ENCODE measurements around the gene USP30. TPM values are rescaled to one million over a fixed set of nuclear protein-coding genes. Genes with fewer than 3 reads are reported as not detected.
A peak's percentile ranks its signal among the peaks of the same experiment; 100 is the strongest.
"Not testable (repeated sequence)": the region's sequence is repeated elsewhere in the genome, so short reads cannot be mapped to it uniquely, and the experiment has no call there.

Gene USP30
- total RNA-seq: 1 to 10 TPM; 5.5 to 7.2 TPM

DNA sequence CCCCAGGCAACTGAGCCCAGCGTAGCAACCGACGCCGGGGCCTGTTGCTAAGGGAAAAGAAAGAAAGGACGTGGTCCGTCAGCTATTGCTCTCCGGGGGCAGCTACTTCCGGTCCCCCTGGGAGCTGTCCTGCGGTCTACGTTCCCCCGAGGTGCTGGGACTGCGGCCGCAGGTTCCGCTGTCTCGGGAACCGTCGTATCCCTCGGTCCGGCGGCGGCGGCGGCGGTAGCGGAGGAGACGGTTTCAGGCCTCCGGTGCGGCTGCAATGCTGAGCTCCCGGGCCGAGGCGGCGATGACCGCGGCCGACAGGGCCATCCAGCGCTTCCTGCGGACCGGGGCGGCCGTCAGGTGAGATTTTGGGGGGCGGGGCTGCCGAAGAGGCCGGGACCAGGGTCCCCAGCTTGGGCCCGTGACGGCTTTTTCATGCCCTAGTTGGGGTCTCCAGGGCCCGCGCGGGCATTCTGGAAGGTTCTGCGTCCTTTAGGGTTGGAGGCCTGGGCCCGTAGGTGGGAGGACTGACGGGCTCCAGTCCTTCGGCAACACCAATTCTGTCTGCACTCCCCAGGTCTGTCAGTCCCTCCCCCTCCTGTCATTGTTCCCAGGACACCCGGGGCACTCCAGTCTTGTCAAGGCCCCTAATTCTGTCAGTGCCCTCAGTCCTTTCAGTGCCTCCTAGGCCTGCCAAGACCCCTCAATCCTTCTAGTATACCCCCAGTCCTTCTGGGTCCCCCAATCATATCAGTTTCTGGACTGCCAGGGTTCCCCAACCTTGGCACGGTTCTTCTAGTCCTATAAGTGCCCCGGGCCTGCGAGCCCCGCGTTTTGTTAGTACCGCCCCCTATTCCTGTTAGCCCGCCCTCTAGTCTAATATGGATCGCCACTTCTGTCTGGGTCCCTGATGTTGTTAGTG, at the start of gene USP30:
Gene USP30 (plus strand): TSS at position 163 of the 910 bp plus-strand sequence. CDS start 103 bp downstream, at position 266.
- Mint-ChIP-seq H3K36me3 (ENCODE audit: low read depth) (peaks cover 9% of the 10 kb centered on the region), H3K27me3 (no peaks in the 10 kb centered on the region), H3K9me3 (no peaks in the 10 kb centered on the region), H3K4me3 (peak within 1 kb of the TSS; percentile 99), H3K4me1 (peaks cover 15% of the 10 kb centered on the region), H3K27ac (peak within 1 kb of the TSS; percentile 99)
- ChIA-PET POLR2A (no interaction called here), CTCF (interaction anchor here (0.7 to 1.6 kb wide), 3 partner anchors 40 to 55 kb away, joined by 3 to 7 read pairs (median 5); partner anchors contain the start of gene ALKBH2)
- DNase-seq: peak; percentile 83

- Mint-ChIP-seq H3K27ac (no peak overlapping the region), H3K27me3 (peaks cover 5% of the 10 kb centered on the region), H3K4me1 (no peaks in the 10 kb centered on the region), H3K36me3 (ENCODE audit: low read depth) (no peaks in the 10 kb centered on the region), H3K4me3 (no peak overlapping the region), H3K9me3 (no peaks in the 10 kb centered on the region)
- DNase-seq: no peak
- POLR2A ChIA-PET: no interaction called here
- CTCF ChIA-PET: no interaction called here
Measured at GRCh38 chr12:109004017-109004416, 48.4 kb upstream of the USP30 start.

GRCh38 chr12:109009766-109010165, 42.6 kb upstream of the USP30 start:
- POLR2A ChIA-PET: no interaction called here
- no peak for DNase-seq
- Mint-ChIP-seq H3K4me3 (no peak overlapping the region), H3K27ac (no peak overlapping the region), H3K9me3 (no peaks in the 10 kb centered on the region), H3K4me1 (no peaks in the 10 kb centered on the region), H3K27me3 (peaks cover 15% of the 10 kb centered on the region), H3K36me3 (ENCODE audit: low read depth) (no peaks in the 10 kb centered on the region)
- CTCF ChIA-PET: no interaction called here

GRCh38 chr12:109010259-109010658, 42.1 kb upstream of the USP30 start:
- no peak for DNase-seq
- Mint-ChIP-seq H3K4me1 (no peaks in the 10 kb centered on the region), H3K4me3 (no peak overlapping the region), H3K9me3 (no peaks in the 10 kb centered on the region), H3K27ac (no peak overlapping the region), H3K36me3 (ENCODE audit: low read depth) (no peaks in the 10 kb centered on the region), H3K27me3 (peaks cover 15% of the 10 kb centered on the region)
- ChIA-PET POLR2A (no interaction called here), CTCF (no interaction called here)

- no peaks in the 10 kb centered on the region for H3K4me1 Mint-ChIP-seq
- POLR2A ChIA-PET: no interaction called here
- no peak overlapping the region for H3K27ac Mint-ChIP-seq
- DNase-seq: no peak
- H3K27me3 Mint-ChIP-seq: peaks cover 26% of the 10 kb centered on the region
- no peaks in the 10 kb centered on the region for H3K9me3 Mint-ChIP-seq
- no peaks in the 10 kb centered on the region for H3K36me3 Mint-ChIP-seq (ENCODE audit: low read depth)
- no peak overlapping the region for H3K4me3 Mint-ChIP-seq
- CTCF ChIA-PET: no interaction called here
Measured at GRCh38 chr12:109014984-109015765, 37.2 kb upstream of the USP30 start.

GRCh38 chr12:109016016-109016415, 36.4 kb upstream of the USP30 start:
- H3K9me3 Mint-ChIP-seq: no peaks in the 10 kb centered on the region
- no peak overlapping the region for H3K27ac Mint-ChIP-seq
- no peaks in the 10 kb centered on the region for H3K36me3 Mint-ChIP-seq (ENCODE audit: low read depth)
- ChIA-PET CTCF (no interaction called here), POLR2A (no interaction called here)
- H3K4me3 Mint-ChIP-seq: no peak overlapping the region
- no peaks in the 10 kb centered on the region for H3K4me1 Mint-ChIP-seq
- DNase-seq: no peak
- peaks cover 33% of the 10 kb centered on the region for H3K27me3 Mint-ChIP-seq

GRCh38 chr12:109016978-109017377, 35.4 kb upstream of the USP30 start:
- no peak for DNase-seq
- CTCF ChIA-PET: no interaction called here
- POLR2A ChIA-PET: no interaction called here
- Mint-ChIP-seq H3K27ac (no peak overlapping the region), H3K27me3 (peaks cover 33% of the 10 kb centered on the region), H3K4me1 (no peaks in the 10 kb centered on the region), H3K4me3 (no peak overlapping the region), H3K9me3 (no peaks in the 10 kb centered on the region), H3K36me3 (ENCODE audit: low read depth) (no peaks in the 10 kb centered on the region)

DNA sequence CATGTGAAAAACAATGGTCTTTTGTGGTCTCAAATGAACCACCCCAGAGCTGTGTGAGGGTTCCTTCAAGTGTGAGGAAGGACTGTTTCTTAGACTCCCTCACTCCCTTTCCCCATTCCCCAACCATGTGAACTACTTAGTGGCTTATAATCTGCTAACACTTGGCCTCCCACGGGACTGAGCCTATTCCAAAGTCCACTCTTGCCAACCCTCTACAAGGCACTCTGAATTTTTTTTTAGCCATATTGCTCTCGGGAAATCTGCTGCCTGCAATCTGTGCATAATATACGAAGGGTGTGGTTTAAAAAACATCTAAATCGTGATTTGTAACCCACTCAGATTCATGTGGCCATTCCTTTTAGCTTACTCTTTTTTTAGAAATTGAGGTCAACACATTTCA, 34.1 kb upstream of the USP30 start:
- no peak overlapping the region for H3K27ac Mint-ChIP-seq
- H3K4me3 Mint-ChIP-seq: no peak overlapping the region
- ChIA-PET CTCF (no interaction called here), POLR2A (no interaction called here)
- H3K36me3 Mint-ChIP-seq (ENCODE audit: low read depth): no peaks in the 10 kb centered on the region
- no peaks in the 10 kb centered on the region for H3K4me1 Mint-ChIP-seq
- DNase-seq: no peak
- H3K9me3 Mint-ChIP-seq: no peaks in the 10 kb centered on the region
- peaks cover 35% of the 10 kb centered on the region for H3K27me3 Mint-ChIP-seq

GRCh38 chr12:109020146-109020795, 32.1 kb upstream of the USP30 start:
- ChIA-PET POLR2A (no interaction called here), CTCF (no interaction called here)
- no peak for DNase-seq
- no peak overlapping the region for H3K27ac Mint-ChIP-seq
- H3K4me3 Mint-ChIP-seq: no peak overlapping the region
- no peaks in the 10 kb centered on the region for H3K36me3 Mint-ChIP-seq (ENCODE audit: low read depth)
- H3K27me3 Mint-ChIP-seq: peaks cover 32% of the 10 kb centered on the region
- no peaks in the 10 kb centered on the region for H3K4me1 Mint-ChIP-seq
- no peaks in the 10 kb centered on the region for H3K9me3 Mint-ChIP-seq

GRCh38 chr12:109020796-109021380, 31.5 kb upstream of the USP30 start, which contains the start of gene SVOP:
Gene SVOP, minus strand, starts transcription at chr12:109021068. Its CDS starts 200 bp downstream, at chr12:109020868.
- ChIA-PET CTCF (no interaction called here), POLR2A (no interaction called here)
- Mint-ChIP-seq H3K4me1 (no peaks in the 10 kb centered on the region), H3K36me3 (ENCODE audit: low read depth) (no peaks in the 10 kb centered on the region), H3K27me3 (peaks cover 28% of the 10 kb centered on the region), H3K27ac (no peak within 1 kb of the TSS), H3K9me3 (no peaks in the 10 kb centered on the region), H3K4me3 (no peak within 1 kb of the TSS)
- peak; percentile 26 for DNase-seq

DNA sequence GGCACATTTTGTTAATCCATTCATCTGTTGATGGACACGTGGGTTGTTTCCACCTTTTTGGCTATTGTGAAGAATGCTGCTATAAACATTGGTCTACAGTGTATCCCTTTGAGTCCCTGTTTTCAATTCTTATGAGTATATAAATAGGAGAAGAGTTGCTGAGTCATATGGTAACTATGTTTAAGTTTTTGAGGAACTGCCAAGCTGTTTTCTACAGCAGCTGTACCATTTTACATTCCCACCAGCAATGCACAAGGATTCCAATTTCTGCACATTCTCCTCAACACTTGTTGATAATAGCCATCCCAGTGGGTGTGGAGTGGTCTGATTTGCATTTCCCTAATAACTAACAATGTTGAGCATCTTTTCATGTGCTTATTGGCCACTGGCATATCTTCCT, 24.6 kb upstream of the USP30 start:
- H3K36me3 Mint-ChIP-seq (ENCODE audit: low read depth): no peaks in the 10 kb centered on the region
- POLR2A ChIA-PET: no interaction called here
- DNase-seq: no peak
- CTCF ChIA-PET: no interaction called here
- H3K4me1 Mint-ChIP-seq: no peaks in the 10 kb centered on the region
- no peak overlapping the region for H3K4me3 Mint-ChIP-seq
- no peak overlapping the region for H3K27ac Mint-ChIP-seq
- peaks cover 10% of the 10 kb centered on the region for H3K27me3 Mint-ChIP-seq
- no peaks in the 10 kb centered on the region for H3K9me3 Mint-ChIP-seq

DNA sequence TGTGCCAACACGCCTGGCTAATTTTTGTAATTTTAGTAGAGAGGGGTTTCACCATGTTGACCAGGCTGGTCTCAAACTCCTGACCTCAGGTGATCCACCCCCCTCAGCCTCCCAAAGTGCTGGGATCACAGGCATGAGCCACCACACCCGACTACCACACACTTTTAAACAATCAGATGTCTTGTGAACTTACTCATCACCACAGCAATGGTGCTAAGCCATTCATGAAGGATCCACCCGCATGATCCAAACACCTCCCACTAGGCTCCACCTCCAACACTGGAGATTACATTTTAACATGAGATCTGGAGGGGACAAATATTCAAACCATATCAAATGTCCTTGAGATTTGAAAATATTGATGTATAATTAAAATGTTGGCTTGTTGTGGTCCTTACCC, 23.8 kb upstream of the USP30 start:
- POLR2A ChIA-PET; H3K9me3 Mint-ChIP-seq; DNase-seq; H3K4me3 Mint-ChIP-seq; H3K27ac Mint-ChIP-seq; H3K4me1 Mint-ChIP-seq; CTCF ChIA-PET; H3K36me3 Mint-ChIP-seq (ENCODE audit: low read depth): not testable (repeated sequence)
- H3K27me3 Mint-ChIP-seq: peaks cover 12% of the 10 kb centered on the region

GRCh38 chr12:109029411-109029810, 23.0 kb upstream of the USP30 start:
- no peak for DNase-seq
- Mint-ChIP-seq H3K4me1 (no peaks in the 10 kb centered on the region), H3K27ac (no peak overlapping the region), H3K27me3 (peaks cover 18% of the 10 kb centered on the region), H3K4me3 (no peak overlapping the region), H3K36me3 (ENCODE audit: low read depth) (no peaks in the 10 kb centered on the region), H3K9me3 (no peaks in the 10 kb centered on the region)
- ChIA-PET CTCF (no interaction called here), POLR2A (no interaction called here)
